GM18951 (cell line): ENCODE results near the gene P2RX1.
A peak's percentile ranks its signal among the peaks of the same experiment; 100 is the strongest.

ENCODE experiments used
- POLR2A ChIP-seq: IDR thresholded peaks from 4 replicates; pipeline ENCODE4 v1.6.1; 2011; ENCODE audit warnings: mild to moderate bottlenecking; ENCODE audit not compliant: insufficient read length, insufficient read depth; ENCODE audit errors: extremely low read depth
- in situ Hi-C: fragments of 300-500 bp; cut with MboI; formaldehyde crosslinking; loops from one replicate; pipeline ENCODE4 v1.12.0; 2022; ENCODE audit warnings: low sequenced_read_pairs, mixed read lengths, inconsistent platforms; ENCODE audit not compliant: unreplicated experiment

P2RX1 gene

DNA sequence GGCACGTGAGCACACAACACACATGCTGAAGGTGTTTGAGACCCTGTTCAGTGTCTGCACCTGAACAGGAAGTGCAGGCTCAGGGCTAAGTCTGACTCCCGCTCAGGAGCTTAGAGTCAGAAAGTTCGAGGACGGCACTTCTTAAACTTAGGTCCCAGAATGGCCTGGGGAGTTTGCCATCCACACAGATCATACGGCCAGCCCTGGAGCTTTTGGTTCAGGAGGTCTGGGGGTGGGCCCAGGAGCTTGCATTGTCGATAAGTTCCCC, 19.4 kb downstream of the P2RX1 start:
- in situ Hi-C loops = no loop called here
- TF ChIP-seq POLR2A = no peak

DNA sequence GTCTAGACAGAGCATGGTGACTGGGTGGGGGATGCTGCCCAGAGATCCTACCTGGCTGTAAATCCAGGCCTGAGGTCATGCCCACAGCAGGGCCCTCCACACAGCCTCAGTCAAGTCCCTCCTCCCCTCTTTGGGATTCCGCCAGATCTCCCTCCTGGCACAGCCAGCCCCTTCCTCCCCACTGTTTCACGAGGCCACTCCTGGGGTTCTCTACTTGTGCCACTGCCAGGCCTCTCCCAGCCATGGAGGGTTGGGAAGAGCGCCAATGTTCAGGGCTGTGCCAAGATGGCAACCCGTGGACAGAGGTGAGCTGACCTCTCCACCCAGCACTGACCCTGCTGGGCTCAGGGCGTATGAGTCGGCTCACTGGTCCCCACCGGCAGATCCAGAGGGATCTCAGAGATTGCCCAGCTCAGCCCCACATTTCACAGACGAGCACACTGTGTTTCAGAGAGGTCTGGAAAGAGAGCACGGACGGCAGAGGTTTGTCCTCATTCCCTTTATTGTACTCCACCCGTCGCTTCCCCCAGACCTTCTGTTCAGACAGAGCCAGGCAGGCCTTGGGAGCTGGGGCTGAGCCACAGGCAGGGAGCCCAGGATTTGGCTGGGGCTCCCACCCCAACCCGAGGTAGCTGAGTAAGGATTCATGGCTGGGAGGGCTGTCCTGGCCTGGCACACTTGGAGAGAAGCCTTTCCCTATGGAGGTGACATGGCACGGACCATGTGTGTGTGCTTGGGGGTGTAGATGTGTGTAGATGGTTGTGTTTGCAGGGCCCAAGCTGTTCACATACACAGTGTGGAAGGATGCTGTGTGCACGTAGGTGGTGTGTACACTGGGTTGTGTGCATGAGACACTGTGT, 19.9 kb downstream of the P2RX1 start:
- in situ Hi-C loops = no loop called here
- TF ChIP-seq POLR2A = no peak

DNA sequence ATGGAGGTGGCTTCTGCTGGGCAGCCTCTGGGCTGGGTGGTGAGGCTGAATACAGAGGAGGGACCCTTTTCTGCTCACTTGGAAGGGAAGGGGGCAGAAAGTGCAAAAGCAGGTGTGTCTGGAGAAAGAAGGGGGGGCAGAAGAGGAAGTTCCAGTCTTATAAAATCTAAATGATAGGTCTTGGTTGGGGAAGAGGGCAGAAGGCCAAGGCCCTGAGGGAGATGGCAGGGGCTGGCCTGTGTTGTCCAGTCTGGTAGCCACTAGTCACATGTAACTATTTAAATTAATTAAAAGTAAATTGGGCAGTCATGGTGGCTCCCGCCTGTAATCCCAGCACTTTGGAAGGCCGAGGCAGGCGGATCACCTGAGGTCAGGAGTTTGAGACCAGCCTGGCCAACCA, 20.9 kb downstream of the P2RX1 start:
- in situ Hi-C loops = no loop called here
- TF ChIP-seq POLR2A = no peak

DNA sequence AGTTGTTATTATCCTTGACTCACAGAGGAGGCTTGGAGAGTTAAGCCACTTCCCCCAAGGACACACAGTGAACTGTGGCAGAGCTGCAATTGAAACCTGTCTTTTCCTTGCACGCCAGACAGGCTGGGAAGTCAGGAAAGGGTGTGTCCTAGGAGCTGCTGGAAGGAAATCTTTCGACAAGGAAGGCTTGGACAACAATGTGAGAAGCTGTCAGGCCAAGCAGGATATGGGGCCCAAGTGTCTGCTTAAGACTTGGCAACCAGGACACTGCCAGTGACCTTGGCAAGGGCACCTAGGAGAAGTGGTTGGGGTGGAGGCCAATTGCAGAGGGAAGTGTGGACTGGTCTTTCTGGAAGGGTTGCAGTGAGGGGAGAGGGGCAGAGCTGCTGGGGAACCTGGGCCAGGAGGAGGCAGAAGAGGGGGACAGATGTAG, 21.3 kb downstream of the P2RX1 start:
- in situ Hi-C loops = no loop called here
- TF ChIP-seq POLR2A = no peak

DNA sequence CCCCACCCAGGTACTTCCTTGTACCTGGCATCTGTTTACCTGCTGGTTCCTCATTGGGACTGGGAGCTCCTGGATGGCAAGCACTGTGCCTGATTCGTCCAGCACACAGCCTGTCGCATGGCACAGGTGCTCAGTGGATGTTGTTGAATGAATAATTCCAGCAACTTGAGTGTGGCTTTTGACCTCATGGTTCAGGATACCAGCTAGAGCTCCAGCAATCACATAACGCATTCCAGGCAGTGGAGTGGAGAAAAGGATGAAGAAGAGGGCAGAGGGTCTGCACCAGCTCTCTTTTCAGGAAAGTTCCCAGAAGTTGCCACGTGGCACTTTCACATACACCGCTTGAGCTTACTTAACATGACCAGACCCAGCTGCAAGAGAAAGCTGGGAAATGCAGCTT, 22.1 kb downstream of the P2RX1 start:
- no peak for TF ChIP-seq POLR2A
- in situ Hi-C loops = no loop called here

DNA sequence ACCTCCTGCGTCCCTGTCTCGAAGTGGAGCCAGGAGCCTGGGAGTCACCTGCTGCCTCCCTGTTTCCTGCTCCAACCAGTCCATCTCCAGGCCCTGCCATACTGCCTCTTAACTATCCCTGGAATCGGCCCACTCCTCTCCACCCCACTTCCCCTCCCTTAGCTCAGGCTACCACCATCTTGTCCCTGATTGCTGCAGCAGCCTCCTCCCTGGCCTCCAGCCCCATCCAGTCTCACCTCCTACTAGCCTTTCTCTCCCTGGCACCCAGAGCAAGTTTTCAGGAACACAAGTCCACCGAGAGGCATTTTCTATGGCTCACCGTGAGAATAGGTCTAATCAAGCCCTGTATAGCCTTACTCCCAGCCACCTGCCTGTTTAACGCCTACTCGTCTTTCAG, 22.5 kb downstream of the P2RX1 start:
- in situ Hi-C loops = no loop called here
- no peak for TF ChIP-seq POLR2A

DNA sequence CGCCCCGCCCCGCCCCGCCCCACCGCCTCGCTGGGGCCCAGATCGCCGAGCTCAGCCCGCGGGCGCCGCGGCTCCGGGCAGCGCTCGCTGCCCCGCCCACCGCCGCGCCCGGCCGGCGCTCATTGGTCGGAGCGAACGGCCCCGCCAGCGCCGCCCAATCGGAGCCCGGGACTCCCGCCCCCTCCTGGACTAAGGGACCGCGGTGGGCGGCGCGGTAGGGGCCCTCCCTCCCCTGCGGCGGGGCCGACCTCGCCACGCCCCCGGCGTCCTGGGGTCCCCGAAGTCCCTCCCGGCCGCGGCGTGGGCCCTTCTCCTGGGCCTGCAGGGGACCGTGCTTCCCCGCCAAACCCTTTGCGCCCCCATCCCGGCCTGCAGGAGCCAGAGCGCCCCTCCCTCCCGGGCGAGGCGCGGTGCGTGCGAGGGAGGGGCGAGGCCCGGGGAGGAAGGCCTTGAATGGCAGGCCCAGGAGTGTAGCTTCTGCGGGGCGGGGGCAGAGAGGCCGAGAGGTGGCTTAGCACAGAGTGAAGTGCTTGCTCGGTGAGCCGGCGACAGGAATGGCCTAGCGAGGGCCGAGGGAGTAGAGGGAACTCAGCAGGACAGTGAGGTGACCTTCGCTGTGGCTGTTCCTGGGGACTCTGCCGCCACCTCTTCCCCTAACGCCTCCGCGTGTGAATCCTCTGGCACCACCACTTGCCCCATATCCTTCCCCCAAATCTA, 23.1 kb downstream of the P2RX1 start, which contains the start of gene CAMKK1:
TSS of gene CAMKK1 (minus strand) at position 51 of the 717 bp plus-strand sequence. CDS start 7,366 bp downstream, outside the sequence.
- in situ Hi-C loops = no loop called here
- peak; percentile 41 for TF ChIP-seq POLR2A

DNA sequence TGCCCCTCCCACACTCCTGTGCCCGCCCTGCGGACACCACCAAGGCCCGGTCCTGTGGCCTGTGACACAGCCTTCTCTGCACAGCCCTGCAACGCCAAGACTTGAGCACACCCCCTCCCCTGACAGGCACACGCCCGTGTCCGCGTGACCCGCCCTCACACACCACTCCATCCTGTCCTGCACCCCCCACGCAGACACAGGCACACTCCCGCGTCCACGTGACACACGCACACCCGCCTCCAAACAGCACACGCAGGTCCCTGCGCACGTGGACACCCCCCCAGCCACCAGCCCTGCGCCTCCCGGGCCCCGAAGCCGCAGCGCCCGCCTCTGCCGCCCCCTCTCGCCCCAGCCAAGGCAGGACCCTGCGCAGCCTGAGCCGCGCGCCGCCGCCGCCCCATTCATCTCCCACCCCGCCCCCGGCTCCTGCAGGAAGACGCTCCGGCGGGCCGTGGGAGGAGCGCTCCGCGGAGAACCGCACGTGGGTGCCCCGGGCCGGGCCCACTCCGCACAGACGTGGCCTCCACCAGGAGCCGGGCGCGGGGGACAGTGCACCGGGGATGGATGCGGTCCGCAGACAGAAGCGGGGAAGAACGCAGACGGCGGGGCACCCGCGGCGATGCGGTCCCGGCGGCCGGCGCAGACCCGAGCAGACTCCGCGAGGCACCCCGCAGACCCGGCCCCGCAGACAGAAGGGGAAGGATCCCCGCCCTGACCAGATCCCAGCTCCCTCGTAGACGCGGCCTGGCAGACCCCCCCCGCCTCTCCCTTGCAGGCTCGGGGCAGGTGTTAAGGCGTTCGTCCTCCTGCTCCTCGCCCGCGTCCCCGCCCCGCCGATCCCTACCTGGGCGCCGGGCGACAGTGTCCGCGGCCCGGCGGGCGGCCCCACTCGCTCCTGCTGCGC, 23.9 kb downstream of the P2RX1 start:
- TF ChIP-seq POLR2A = no peak
- in situ Hi-C loops = no loop called here

DNA sequence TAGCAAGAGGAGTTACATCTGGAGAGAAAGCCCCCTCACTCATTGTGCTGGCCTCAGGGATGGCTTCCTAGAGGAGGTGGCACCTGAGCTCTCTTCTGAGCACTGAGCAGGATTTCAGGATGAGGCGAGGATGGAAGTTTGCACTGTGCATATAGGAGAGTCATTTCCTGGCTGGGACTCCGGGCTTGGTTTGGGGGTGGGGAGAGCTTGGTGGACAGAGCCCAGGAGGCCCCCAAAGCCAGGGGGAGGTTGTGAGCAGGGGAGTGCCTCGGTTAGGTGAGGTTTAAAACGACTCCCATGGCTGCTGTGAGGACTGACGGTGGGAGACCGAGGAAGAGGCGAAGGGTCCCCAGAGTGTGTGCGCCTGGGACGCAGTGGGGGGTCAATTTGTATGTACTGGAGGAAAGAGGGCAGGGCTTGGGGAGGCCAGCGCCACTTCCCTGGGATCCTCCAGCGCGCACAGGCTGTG, 24.6 kb downstream of the P2RX1 start:
- no peak for TF ChIP-seq POLR2A
- in situ Hi-C loops = no loop called here

DNA sequence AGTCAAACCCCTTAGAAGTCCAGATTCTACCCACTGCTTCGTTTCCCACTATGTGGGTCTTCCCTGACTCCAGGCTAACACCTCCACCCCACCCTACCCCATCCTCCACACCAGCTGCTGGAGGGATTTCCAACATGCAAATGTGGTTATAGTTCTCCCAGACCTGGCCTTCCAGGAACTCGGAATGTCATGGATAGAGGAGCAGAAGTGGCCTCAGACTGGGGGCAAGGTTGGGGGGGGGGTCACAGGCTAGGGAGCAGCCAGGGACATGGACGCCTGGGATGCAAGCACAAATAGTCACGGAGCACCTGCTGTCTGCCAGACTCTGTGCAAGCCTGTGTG, 25.4 kb downstream of the P2RX1 start:
- in situ Hi-C loops = no loop called here
- no peak for TF ChIP-seq POLR2A

DNA sequence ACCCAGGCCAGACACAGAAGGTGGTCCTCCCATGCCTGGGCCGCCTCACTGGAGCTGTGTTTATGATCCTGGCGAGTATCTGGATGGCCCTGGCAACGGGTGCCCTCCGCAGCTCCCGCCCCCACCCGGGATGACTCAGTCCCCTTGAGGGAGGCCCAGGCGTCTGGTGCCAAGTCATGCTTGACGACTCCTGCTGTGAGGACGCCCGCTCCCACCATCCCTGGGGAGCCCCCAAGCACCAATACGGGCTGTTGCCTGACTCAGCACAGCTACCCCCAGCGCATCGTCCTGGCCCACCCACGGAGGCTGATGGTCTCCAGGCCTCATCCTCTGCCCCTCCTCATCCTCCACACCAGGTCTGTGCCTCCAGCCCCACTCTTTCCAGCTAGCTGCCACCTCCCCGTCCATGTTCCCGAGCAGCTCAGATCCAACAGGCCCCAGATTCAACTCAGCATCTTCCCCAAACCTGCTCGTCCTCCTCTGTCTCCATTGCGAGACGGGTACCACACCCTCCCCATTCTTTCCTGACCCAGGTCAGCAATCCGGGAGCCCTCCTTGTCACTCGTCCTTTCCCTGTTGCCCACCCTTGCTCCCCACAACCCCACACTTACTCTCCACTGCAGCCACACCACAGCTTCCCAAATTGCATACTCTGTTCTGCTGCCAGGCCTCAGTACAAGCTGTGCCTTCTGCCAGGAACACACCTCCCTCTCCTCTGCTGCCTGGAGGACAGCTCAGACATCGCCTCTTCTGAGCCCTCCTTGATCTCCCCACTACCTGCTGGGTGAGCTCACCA, 26.0 kb downstream of the P2RX1 start:
- in situ Hi-C loops = no loop called here
- no peak for TF ChIP-seq POLR2A

DNA sequence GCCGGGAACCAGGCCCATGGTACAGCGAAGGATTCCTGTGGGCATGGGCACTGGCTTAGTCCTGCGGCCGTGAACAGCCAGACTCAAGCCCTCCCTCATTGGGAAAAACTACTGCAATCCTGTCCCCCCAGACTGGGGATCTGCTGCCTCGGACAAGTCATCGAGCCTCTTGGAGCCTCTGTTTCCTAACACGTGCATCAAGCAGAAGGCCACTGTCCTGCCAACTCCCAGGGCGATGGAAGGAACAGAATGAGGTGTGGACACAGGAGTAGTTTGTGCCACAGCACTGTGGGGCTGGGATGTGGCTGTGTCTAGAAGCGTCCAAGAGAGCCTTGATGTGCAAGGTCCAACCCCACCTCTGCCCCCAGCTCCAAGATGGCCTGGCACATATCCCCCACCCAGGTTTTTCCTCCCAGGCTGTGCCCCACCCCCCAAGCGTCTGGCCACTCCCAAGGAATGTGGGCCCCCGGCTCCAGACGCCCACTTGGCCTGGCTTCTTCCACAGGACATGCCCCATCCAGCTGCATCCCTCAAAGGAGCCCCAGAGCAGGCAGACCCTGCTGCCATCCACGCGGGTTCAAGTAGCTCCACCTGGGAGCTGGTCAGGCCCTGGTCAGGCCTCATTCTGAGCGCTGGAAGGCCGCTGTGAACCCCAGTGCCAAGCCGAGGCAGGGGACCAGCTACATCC, 26.8 kb downstream of the P2RX1 start:
- in situ Hi-C loops = no loop called here
- TF ChIP-seq POLR2A = no peak
